ENCODE measurements around the gene ZNF813.
A peak's percentile ranks its signal among the peaks of the same experiment; 100 is the strongest.
"Not testable (repeated sequence)": the region's sequence is repeated elsewhere in the genome, so short reads cannot be mapped to it uniquely, and the experiment has no call there.

The ZNF813 gene

DNA sequence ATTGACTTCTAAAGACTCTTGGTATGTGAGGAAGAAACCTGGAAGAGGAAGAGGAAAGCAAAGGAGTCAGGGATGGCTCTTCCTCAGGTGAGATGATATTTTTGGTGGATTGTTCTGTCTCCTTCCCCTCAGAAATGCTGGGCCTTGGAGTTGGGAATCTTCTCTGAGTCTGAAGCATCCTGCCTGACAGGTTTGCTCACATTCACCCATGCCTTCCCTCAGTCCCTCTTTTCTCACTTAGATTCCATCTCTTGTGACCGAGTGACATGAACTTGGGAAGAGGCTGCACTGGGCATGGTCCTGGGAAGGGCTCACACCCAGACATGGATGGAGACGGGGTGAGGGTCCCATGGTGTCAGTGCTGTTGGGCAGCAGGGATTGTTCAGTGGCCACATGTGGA, 16.2 kb downstream of the ZNF813 start:
- DNase-seq (ENCODE audit: low read depth) = not testable (repeated sequence)

GRCh38 chr19:53485046-53486004, 17.8 kb downstream of the ZNF813 start:
- DNase-seq (ENCODE audit: low read depth) = no peak

DNA sequence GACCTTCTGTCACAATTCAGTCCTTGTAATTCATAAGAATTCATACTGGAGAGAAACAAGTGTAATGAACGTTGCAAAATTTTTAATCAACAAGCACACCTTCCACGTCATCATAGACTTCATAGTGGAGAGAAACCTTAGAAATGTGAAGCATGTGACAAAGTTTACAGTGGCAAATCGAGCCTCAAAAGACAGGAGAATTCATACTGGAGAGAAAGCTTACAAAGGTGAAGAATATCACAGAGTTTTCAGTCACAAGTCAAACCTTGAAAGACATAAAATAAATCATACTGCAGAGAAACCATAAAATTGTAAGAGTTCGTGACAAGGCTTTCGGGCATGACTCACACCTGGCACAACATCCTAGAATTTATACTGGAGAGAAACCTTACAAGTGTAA, 24.6 kb downstream of the ZNF813 start:
- no peak for DNase-seq (ENCODE audit: low read depth)

GRCh38 chr19:53497311-53498023, 29.9 kb downstream of the ZNF813 start:
- DNase-seq (ENCODE audit: low read depth) = not testable (repeated sequence)

DNA sequence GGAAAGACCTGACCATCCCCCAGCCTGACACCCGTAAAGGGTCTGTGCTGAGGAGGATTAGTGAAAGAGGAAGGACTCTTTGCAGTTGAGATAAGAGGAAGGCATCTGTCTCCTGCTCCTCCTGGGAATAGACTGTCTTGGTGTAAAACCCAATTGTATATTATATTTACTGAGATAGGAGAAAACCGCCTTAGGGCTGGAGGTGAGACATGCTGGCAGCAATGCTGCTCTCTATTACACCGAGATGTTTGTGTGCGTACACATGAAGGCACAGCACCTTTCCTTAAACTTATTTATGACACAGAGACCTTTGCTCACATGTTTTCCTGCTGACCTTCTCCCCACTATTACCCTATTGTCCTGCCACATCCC, 30.5 kb downstream of the ZNF813 start:
- DNase-seq (ENCODE audit: low read depth) = not testable (repeated sequence)

DNA sequence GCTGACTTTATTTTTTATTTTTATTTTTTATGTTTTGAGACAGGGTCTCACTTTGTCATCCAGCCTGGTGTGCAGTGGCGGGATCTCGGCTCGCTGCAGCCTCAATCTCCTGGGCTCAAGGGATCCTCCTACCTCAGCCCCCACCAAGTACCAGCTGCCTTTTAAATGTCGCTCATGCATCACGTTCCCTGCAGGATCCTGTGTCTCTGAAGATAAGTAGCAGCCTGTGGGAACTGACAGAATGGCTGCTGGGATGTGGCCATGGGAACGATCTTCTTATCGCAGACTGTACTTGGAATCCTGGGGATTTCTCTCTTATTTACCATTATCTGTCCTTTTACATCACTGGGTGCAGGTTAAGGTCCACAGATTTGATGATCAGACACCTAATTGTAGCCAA, 35.6 kb downstream of the ZNF813 start:
- not testable (repeated sequence) for DNase-seq (ENCODE audit: low read depth)

DNA sequence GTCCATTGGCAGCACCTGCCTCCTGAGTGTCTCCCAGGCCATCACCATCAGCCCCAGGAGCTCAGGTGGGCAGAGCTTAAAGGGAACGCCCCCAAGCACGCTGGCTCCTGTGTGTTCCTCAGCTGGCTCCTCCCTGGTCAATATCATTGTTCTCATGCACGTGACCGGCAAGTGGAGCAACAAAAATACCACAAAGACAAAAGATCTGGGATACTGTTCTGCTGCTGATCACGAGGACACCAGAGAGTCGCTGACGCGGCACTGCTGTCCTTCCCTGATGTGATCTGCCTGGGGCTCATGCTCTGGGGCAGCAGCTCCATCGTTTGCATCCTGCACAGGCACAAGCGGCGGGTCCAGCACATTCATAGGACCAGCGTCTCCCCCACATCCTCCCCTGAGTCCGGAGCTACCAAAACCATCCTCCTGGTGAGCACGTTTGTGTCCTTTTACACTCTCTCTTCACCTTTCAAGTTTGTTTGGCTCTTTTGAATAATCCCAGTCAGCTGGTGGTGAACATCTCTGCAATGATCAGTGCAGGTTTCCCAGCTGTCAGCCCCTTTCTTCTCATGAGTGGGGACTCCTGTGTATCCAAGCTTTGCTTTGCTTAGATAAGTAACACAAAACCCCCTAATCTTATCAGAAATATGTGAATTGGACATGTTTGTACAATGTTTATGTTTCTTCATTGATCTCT, 36.3 kb downstream of the ZNF813 start:
- not testable (repeated sequence) for DNase-seq (ENCODE audit: low read depth)

- not testable (repeated sequence) for DNase-seq (ENCODE audit: low read depth)
Measured at GRCh38 chr19:53504365-53504703, 36.8 kb downstream of the ZNF813 start.

- no peak for DNase-seq (ENCODE audit: low read depth)
Measured at GRCh38 chr19:53504885-53505284, 37.4 kb downstream of the ZNF813 start.

DNA sequence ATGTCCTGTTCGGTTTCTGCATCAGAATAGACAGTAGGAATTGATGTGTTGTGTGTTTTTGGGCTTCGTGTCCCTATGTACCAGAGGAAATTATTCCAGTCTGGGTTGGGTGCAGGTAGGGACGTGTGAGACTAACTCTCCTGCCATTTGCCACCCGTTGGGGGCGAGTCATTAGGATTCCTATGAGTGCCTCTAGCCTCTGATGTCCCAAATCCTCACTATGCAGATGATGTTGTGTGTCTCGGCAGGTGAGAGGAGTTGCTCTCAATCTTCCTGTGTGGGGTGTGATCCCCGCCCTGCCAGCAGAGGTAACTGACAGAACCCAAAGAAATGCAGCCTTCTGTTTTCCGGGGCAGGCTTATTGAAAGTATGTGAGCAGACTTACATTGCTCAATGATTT, 39.2 kb downstream of the ZNF813 start:
- no peak for DNase-seq (ENCODE audit: low read depth)

GRCh38 chr19:53507523-53508442, 40.2 kb downstream of the ZNF813 start:
- no peak for DNase-seq (ENCODE audit: low read depth)

DNA sequence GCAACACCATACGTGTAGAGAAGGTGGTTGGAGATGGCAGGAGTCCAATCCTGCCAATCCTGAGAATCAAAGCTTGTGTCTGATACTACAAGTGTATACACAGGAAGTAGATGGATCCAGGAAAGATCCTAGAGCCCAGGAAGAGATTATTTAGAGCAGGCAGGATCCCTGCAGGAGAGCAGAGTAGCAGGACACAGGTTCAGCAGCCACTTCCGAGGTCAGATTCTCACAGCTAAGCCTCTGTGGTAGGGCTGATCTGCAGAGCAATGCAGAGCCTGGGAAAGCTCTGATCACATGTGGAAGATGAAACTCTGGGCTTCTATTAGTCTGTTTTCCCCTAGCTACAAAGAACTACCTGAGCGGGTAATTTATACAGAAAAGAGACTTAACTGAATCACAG, 41.9 kb downstream of the ZNF813 start:
- DNase-seq (ENCODE audit: low read depth) = no peak

DNA sequence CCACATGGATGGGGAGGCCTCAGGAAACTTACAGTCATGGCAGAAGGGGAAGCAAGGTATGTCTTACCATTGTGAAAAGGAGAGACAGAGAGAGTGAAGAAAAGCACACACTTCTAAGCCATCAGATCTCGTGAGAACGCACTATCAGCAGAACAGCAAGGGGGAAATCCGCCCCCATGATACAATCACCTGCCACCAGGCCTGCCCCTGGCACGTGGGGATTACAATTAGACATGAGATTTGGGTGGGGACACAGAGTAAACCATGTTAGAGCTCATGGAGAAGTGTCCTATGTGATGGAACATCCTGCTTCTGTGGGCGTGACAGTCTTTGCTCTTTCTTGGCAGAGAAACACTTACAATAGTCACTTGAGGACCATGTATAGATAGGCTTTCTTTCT, 42.3 kb downstream of the ZNF813 start:
- DNase-seq (ENCODE audit: low read depth) = no peak

DNA sequence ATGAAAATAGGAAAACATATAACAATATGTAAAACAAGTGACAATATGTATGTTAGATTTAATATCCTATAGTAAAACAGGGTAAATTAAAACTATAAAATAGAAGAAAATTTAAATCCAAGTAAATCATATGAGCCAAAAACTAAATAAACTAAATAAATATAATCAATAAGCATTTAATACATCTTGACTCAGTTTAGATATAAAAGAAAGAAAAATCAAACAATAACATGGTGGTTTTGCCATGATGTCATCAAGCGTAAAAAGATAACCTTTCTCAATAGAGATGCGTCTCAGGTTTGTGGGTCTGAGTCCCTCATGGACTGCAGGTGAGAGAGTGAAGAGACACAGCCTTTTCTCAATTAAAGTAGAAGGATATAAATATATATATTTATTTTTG, 43.8 kb downstream of the ZNF813 start:
- DNase-seq (ENCODE audit: low read depth) = no peak

GRCh38 chr19:53511933-53512374, 44.4 kb downstream of the ZNF813 start:
- peak; percentile 33 for DNase-seq (ENCODE audit: low read depth)

- DNase-seq (ENCODE audit: low read depth) = not testable (repeated sequence)
Measured at GRCh38 chr19:53515047-53515446, 47.5 kb downstream of the ZNF813 start.

- no peak for DNase-seq (ENCODE audit: low read depth)
Measured at GRCh38 chr19:53517114-53517741, 49.7 kb downstream of the ZNF813 start.

DNA sequence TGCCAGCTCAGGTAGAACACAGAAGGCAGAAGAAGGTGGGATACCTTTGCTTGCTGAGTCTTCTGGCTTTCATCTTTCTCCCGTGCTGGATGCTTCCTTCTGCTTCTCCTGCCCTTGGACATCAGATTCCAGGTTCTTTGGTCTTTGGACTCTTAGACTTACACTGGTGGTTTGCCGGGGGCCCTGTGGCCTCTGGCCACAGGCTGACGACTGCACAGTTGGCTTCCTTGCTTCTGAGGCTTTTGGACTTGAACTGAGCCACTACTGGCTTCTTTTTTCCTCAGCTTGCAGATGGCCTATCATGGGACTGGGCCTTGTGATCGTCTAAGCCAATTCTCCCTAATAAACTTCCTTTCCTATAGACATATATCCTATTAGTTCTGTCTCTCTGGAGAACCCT, 50.6 kb downstream of the ZNF813 start:
- DNase-seq (ENCODE audit: low read depth) = no peak

- DNase-seq (ENCODE audit: low read depth) = no peak
Measured at GRCh38 chr19:53518716-53519115, 51.2 kb downstream of the ZNF813 start.

DNA sequence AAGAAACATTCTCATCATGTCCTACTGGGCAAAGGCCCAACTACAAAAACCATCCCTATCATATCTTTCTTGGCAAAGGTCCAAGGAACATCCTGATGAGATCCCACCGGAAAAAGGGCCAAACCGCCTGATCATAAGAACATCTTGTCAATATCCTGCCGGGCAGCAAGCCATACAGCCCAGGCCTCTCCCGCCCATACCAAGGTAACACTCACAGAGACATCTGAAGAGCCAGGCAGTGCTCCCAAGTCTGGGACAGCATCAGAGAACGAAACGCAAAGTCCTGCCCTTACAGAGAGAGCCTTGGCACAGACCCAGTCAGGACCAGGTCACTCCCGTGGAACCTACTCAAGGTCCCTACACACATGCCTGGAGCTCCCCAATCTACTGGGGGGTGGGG, 51.9 kb downstream of the ZNF813 start:
- no peak for DNase-seq (ENCODE audit: low read depth)

- DNase-seq (ENCODE audit: low read depth) = no peak
Measured at GRCh38 chr19:53520163-53520546, 52.6 kb downstream of the ZNF813 start.
